ENCODE results near the gene TBX15.

The TBX15 gene

GRCh38 chr1:118923319-118923718 is 64.8 kb downstream of the TBX15 start:
- H3K9me3 ChIP-seq (replicated peaks; ENCODE audit: insufficient read depth, low read length): no peaks in the 10 kb centered on the region
- no peaks in the 10 kb centered on the region for H3K27me3 ChIP-seq (replicated peaks; ENCODE audit: insufficient read depth, low read length)
- H3K4me3 ChIP-seq (ENCODE audit: low read length): no peak overlapping the region
- H3K79me2 ChIP-seq (ENCODE audit: low read length): no peaks in the 10 kb centered on the region
- no peak overlapping the region for H3K9ac ChIP-seq (ENCODE audit: low read length)
- TF ChIP-seq EZH2phosphoT487 (IDR thresholded peaks at IDR 0.05; ENCODE audit: low read length) (no peak), CTCF (IDR thresholded peaks at IDR 0.05; ENCODE audit: low read length) (no peak), EZH2 (optimal IDR thresholded peaks at IDR 0.05; ENCODE audit: low read depth, low read length) (no peak)
- H4K20me1 ChIP-seq (ENCODE audit: insufficient read depth, low read length): no peaks in the 10 kb centered on the region
- H2AFZ ChIP-seq (ENCODE audit: low read length): no peak overlapping the region
- DNase-seq: no peak
- H3K4me1 ChIP-seq (ENCODE audit: low read length): peaks cover 10% of the 10 kb centered on the region
- H3K9me2 ChIP-seq (replicated peaks; ENCODE audit: insufficient read depth, low read length): no peaks in the 10 kb centered on the region
- no peaks in the 10 kb centered on the region for H3K36me3 ChIP-seq (replicated peaks; ENCODE audit: insufficient read depth, low read length)
- H3K4me2 ChIP-seq (ENCODE audit: low read depth, low read length): no peak overlapping the region
- no peaks in the 10 kb centered on the region; the same call in none of the 2 replicates for H3F3A ChIP-seq (ENCODE audit: insufficient read depth, low read length)
- no peak overlapping the region for H3K27ac ChIP-seq (ENCODE audit: low read length)

DNA sequence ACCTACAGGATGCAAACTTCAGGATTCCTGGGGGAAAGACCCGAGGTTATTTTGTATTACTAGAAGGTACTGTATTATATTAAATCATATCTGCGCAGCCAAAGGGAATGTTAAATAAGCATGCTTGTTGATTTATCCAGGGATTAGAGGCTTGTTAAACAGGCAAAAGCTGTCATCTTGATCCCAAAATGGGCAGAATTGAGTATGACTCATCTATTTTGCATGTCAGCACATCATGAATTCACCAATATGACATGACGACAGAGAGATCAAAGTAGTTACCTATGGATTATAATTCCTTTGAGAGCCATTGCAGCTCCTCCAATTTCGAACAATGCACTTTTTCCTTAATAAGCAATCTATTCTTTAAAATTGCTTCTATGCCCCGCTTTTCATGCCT is 66.1 kb downstream of the TBX15 start:
- Histone ChIP-seq H3K9ac (ENCODE audit: low read length) (no peak overlapping the region), H3K27ac (ENCODE audit: low read length) (no peak overlapping the region), H3K79me2 (ENCODE audit: low read length) (no peaks in the 10 kb centered on the region), H3K9me2 (replicated peaks; ENCODE audit: insufficient read depth, low read length) (no peaks in the 10 kb centered on the region), H3K4me1 (ENCODE audit: low read length) (peaks cover 17% of the 10 kb centered on the region), H3F3A (ENCODE audit: insufficient read depth, low read length) (no peaks in the 10 kb centered on the region; the same call in none of the 2 replicates), H3K36me3 (replicated peaks; ENCODE audit: insufficient read depth, low read length) (no peaks in the 10 kb centered on the region), H3K27me3 (replicated peaks; ENCODE audit: insufficient read depth, low read length) (no peaks in the 10 kb centered on the region), H3K4me2 (ENCODE audit: low read depth, low read length) (no peak overlapping the region), H3K9me3 (replicated peaks; ENCODE audit: insufficient read depth, low read length) (no peaks in the 10 kb centered on the region), H3K4me3 (ENCODE audit: low read length) (no peak overlapping the region), H4K20me1 (ENCODE audit: insufficient read depth, low read length) (no peaks in the 10 kb centered on the region), H2AFZ (ENCODE audit: low read length) (no peak overlapping the region)
- no peak for TF ChIP-seq EZH2 (optimal IDR thresholded peaks at IDR 0.05; ENCODE audit: low read depth, low read length)
- no peak for TF ChIP-seq CTCF (IDR thresholded peaks at IDR 0.05; ENCODE audit: low read length)
- TF ChIP-seq EZH2phosphoT487 (IDR thresholded peaks at IDR 0.05; ENCODE audit: low read length): no peak
- DNase-seq: no peak

DNA sequence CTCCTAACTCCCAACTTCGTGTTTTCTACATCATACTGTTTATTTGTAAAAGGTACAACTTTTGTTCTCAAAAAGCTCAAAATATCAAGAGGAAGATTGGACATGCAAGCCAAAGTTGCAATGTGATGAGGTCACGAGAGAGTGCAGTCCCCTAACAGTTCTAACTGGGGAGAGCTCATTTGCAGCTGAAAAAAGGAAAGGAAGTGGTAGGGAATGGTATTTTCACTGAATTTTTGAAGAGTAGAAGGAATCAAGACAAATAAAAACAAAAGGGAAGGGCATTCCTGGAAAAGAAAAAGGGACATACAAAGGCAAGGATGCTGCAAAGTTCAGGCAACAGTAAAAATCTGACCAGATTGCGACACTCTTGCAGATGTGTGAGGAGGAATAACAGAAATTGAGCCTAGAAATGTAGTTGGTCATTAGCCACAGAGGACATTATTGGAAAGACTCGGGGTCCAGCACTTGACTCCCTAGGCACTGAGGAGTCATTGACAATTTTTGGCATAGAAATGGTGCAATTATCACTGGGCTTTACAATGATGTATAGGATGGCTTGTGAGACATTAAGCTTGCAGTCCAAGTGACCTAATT is 67.9 kb downstream of the TBX15 start:
- Histone ChIP-seq H3F3A (ENCODE audit: insufficient read depth, low read length) (no peaks in the 10 kb centered on the region; the same call in none of the 2 replicates), H3K79me2 (ENCODE audit: low read length) (no peaks in the 10 kb centered on the region), H3K9me2 (replicated peaks; ENCODE audit: insufficient read depth, low read length) (no peaks in the 10 kb centered on the region), H4K20me1 (ENCODE audit: insufficient read depth, low read length) (no peaks in the 10 kb centered on the region), H3K27ac (ENCODE audit: low read length) (no peak overlapping the region), H3K27me3 (replicated peaks; ENCODE audit: insufficient read depth, low read length) (no peaks in the 10 kb centered on the region), H3K36me3 (replicated peaks; ENCODE audit: insufficient read depth, low read length) (no peaks in the 10 kb centered on the region), H3K4me1 (ENCODE audit: low read length) (peaks cover 17% of the 10 kb centered on the region), H3K9me3 (replicated peaks; ENCODE audit: insufficient read depth, low read length) (no peaks in the 10 kb centered on the region), H2AFZ (ENCODE audit: low read length) (no peak overlapping the region), H3K4me2 (ENCODE audit: low read depth, low read length) (no peak overlapping the region), H3K9ac (ENCODE audit: low read length) (no peak overlapping the region), H3K4me3 (ENCODE audit: low read length) (no peak overlapping the region)
- TF ChIP-seq EZH2 (optimal IDR thresholded peaks at IDR 0.05; ENCODE audit: low read depth, low read length): no peak
- no peak for TF ChIP-seq EZH2phosphoT487 (IDR thresholded peaks at IDR 0.05; ENCODE audit: low read length)
- TF ChIP-seq CTCF (IDR thresholded peaks at IDR 0.05; ENCODE audit: low read length): no peak
- no peak for DNase-seq
